ENCODE measurements around the gene TSPAN12. TPM values are rescaled to one million over a fixed set of nuclear protein-coding genes. Genes with fewer than 3 reads are reported as not detected.

TSPAN12 gene
- total and polyA plus RNA-seq, 3 experiments from 2014 or later = not detected

DNA sequence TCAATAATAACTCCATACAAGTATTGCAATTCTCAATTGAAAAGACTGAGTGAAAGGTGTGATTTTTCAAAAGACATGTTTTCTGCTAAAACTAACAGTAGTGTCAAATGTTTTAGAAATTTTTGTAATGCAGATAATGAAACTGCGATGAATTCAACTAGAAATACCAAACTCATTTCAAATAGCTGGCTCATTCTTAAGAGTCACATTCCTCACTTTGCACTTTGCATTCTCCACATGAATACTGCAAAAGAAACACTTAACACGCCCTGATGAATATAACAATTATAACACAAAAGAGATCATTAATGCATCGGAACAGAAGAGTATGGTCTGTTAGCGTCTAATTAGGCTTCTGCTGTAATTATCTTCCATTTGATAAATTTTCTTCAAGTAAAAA, 15.5 kb upstream of the TSPAN12 start:
- H3K4me1 Mint-ChIP-seq = no peaks in the 10 kb centered on the region
- no peak overlapping the region for H3K4me3 Mint-ChIP-seq
- Histone ChIP-seq H3K27ac (ENCODE audit: low read depth, low read length) (no peak overlapping the region), H3K4me1 (ENCODE audit: insufficient read depth, low read length) (no peaks in the 10 kb centered on the region), H3K4me3 (ENCODE audit: low read length) (no peak overlapping the region), H3K27me3 (ENCODE audit: insufficient read depth, low read length, poor library complexity, severe bottlenecking) (no peaks in the 10 kb centered on the region), H3K9me3 (ENCODE audit: low read length) (no peaks in the 10 kb centered on the region), H3K36me3 (ENCODE audit: insufficient read depth, low read length) (no peaks in the 10 kb centered on the region)
- peaks cover 12 to 32% of the 10 kb centered on the region in 2 donors for H3K27me3 Mint-ChIP-seq
- no peak for DNase-seq
- H3K27ac Mint-ChIP-seq = no peak overlapping the region
- no peaks in the 10 kb centered on the region for H3K36me3 Mint-ChIP-seq
- H3K9me3 Mint-ChIP-seq = no peaks in the 10 kb centered on the region
- POLR2A ChIA-PET = no interaction called here
- CTCF ChIA-PET = no interaction called here

DNA sequence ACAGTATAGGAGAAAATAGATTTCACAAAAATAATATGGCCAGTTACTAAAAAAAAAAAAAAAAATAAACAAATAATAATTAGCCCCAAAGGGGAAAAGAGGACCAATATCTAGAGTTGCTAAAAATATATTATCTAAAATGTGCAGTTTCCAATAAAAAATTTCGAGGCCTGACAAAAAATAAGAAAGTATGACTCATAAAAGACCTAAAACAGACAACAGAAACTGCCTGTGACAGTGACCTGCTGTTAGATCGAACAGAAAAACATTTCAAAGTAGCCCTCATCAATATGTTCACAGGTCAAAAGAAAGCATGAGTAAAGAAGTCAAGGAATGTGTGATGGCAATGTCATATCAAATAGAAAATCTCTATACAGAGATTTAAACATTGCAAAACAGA, 11.8 kb upstream of the TSPAN12 start:
- Mint-ChIP-seq H3K4me1 (no peaks in the 10 kb centered on the region), H3K9me3 (no peaks in the 10 kb centered on the region), H3K27me3 (peaks cover 10 to 54% of the 10 kb centered on the region in 2 donors), H3K27ac (no peak overlapping the region), H3K4me3 (no peak overlapping the region), H3K36me3 (no peaks in the 10 kb centered on the region)
- Histone ChIP-seq H3K27ac (ENCODE audit: low read depth, low read length) (no peak overlapping the region), H3K4me1 (ENCODE audit: insufficient read depth, low read length) (no peaks in the 10 kb centered on the region), H3K4me3 (ENCODE audit: low read length) (no peak overlapping the region), H3K36me3 (ENCODE audit: insufficient read depth, low read length) (no peaks in the 10 kb centered on the region), H3K9me3 (ENCODE audit: low read length) (no peaks in the 10 kb centered on the region), H3K27me3 (ENCODE audit: insufficient read depth, low read length, poor library complexity, severe bottlenecking) (no peaks in the 10 kb centered on the region)
- POLR2A ChIA-PET = no interaction called here
- DNase-seq = no peak
- CTCF ChIA-PET = no interaction called here

DNA sequence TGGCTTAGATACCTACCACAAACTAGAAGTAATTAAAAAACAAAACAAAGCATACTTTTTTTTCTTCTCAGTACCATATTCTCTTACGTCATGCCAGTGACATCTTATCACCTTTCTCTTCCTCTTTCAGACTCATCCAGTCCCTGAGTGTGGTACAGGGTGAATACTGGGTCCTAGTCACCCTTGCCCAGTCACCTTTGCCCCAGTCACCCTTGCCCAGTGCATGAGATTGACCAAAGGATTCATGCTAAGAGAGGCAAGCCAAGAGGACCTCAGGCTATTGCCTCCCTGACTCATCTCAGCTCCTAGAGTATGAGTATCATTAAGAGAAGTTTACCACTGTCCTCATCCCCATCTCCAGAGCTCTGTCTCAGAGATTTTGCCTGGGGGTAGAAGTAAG, 10.0 kb upstream of the TSPAN12 start:
- no peaks in the 10 kb centered on the region for H3K36me3 ChIP-seq (ENCODE audit: insufficient read depth, low read length)
- no peak for DNase-seq
- H3K27ac ChIP-seq (ENCODE audit: low read depth, low read length) = no peak overlapping the region
- H3K4me3 ChIP-seq (ENCODE audit: low read length) = no peak overlapping the region
- H3K27me3 Mint-ChIP-seq = peaks cover 9 to 58% of the 10 kb centered on the region in 2 donors
- no peak overlapping the region for H3K4me3 Mint-ChIP-seq
- no peak overlapping the region for H3K27ac Mint-ChIP-seq
- no peaks in the 10 kb centered on the region for H3K36me3 Mint-ChIP-seq
- H3K4me1 Mint-ChIP-seq = no peaks in the 10 kb centered on the region
- no peaks in the 10 kb centered on the region for H3K4me1 ChIP-seq (ENCODE audit: insufficient read depth, low read length)
- no peaks in the 10 kb centered on the region for H3K9me3 ChIP-seq (ENCODE audit: low read length)
- no peaks in the 10 kb centered on the region for H3K9me3 Mint-ChIP-seq
- H3K27me3 ChIP-seq (ENCODE audit: insufficient read depth, low read length, poor library complexity, severe bottlenecking) = no peaks in the 10 kb centered on the region
- CTCF ChIA-PET = interaction anchor here (1.0 kb wide), 1 partner anchor 11 kb away, joined by 3 read pairs; no protein-coding TSS in a partner anchor
- POLR2A ChIA-PET = no interaction called here

DNA sequence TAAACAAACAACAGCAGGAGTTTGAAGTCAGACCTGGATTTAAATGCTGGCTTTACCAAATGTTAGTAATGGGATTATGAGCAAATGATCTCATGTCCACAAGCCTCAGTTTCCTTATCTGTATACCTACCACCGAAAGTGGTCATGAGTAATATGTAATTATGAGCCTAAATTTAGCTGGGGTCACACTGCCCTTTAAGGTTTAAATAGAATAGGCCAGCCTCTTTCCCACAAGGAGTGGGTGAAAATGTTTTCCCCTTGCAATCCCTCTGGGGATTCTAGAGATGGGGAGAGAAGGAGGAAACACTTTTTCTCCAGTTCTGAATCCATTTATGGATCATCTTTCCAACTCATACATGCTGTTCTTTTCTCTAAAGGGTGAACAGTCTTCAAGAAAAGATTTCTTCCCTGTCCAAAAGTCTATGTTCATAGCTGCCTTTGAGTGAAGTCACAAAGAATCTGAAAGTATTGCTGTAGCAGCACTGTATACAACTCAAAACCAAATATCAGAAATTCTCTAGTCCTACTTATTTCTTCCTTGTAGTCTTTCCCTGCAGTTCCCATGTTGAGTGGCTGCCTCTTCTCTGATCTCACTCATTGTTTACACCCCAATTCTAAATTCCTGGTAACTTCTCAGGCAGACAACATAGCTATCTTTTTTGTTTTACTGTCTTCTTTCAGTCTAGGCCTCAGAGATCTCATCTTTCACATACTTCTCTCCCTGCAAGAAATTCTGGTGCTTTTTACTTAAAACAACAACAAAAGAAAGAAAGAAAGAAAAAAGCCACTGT, 7.4 kb upstream of the TSPAN12 start:
- Mint-ChIP-seq H3K36me3 (no peaks in the 10 kb centered on the region), H3K4me1 (no peaks in the 10 kb centered on the region), H3K27ac (no peak overlapping the region), H3K4me3 (no peak overlapping the region), H3K9me3 (no peaks in the 10 kb centered on the region), H3K27me3 (peaks cover 9 to 64% of the 10 kb centered on the region in 2 donors)
- Histone ChIP-seq H3K36me3 (ENCODE audit: insufficient read depth, low read length) (no peaks in the 10 kb centered on the region), H3K4me3 (ENCODE audit: low read length) (no peak overlapping the region), H3K27me3 (ENCODE audit: insufficient read depth, low read length, poor library complexity, severe bottlenecking) (no peaks in the 10 kb centered on the region), H3K9me3 (ENCODE audit: low read length) (no peaks in the 10 kb centered on the region), H3K4me1 (ENCODE audit: insufficient read depth, low read length) (no peaks in the 10 kb centered on the region), H3K27ac (ENCODE audit: low read depth, low read length) (no peak overlapping the region)
- DNase-seq = no peak
- CTCF ChIA-PET = no interaction called here
- POLR2A ChIA-PET = no interaction called here

DNA sequence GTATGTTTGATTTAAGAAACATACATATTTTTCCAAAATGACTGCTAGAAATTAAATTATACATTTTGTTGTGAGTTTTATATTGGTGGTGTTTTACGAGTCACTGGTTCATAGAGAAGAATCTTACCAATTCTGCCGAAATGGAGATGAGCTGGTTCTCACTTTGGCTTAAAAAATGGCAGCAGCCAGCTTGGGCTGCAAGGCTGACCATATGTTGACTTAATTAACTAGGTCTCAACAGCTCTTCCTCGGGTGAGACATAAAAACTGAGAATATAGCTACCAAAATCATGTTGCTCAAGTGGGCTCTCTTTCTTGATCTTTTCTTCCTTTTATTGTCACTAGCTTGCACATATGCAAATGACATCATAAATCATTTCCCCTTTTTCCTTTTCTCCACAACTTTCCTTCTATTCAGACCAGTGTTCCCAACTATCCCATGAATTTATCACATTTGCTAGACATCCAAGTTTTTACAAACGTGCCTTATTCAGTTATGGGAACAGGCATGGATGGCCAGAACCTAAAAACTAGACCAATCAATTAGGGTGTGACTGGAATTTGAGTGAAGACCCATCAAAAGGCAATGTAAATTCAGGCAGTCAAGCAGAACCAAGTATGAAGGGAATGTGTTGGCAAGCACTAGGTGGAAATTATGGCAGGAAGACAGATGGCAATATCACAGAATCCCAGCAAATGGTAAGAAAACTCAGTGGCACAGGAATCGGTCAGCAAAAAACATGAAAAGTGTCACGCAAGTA, 6.4 kb upstream of the TSPAN12 start:
- Histone ChIP-seq H3K27ac (ENCODE audit: low read depth, low read length) (no peak overlapping the region), H3K27me3 (ENCODE audit: insufficient read depth, low read length, poor library complexity, severe bottlenecking) (peaks cover 6% of the 10 kb centered on the region), H3K9me3 (ENCODE audit: low read length) (no peaks in the 10 kb centered on the region), H3K4me3 (ENCODE audit: low read length) (no peak overlapping the region), H3K4me1 (ENCODE audit: insufficient read depth, low read length) (no peaks in the 10 kb centered on the region), H3K36me3 (ENCODE audit: insufficient read depth, low read length) (no peaks in the 10 kb centered on the region)
- ChIA-PET CTCF (no interaction called here), POLR2A (no interaction called here)
- no peak overlapping the region for H3K4me3 Mint-ChIP-seq
- no peaks in the 10 kb centered on the region for H3K9me3 Mint-ChIP-seq
- no peaks in the 10 kb centered on the region for H3K36me3 Mint-ChIP-seq
- no peak overlapping the region for H3K27ac Mint-ChIP-seq
- no peaks in the 10 kb centered on the region for H3K4me1 Mint-ChIP-seq
- peaks cover 12 to 71% of the 10 kb centered on the region in 2 donors for H3K27me3 Mint-ChIP-seq
- no peak for DNase-seq

DNA sequence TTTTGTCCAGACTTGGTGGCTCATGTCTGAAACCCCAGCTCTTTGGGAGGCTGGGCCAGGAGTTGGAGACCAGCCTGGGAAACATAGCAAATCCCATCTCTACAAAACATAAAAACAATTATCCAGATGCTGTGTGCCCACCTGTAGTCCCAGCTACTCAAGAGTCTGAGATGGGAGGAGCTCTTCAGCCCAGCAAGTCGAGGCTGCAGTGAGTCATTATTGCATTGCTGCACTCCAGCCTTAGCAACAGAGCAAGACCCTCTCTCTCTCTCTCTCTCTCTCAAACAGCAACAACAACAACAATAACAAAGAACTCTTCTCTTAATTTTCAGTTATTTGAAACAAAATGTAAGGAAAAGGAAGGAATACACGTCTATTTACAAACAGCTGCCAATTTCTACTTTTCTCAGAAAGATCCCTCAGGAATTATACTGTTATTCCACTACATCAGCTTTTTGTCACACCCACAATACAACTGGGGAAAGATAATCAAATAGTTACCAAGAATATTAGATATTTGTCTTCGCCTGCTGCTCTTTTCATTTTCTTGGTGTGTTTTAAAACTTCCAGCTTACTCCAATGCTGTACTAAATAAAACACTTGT, 5.1 kb upstream of the TSPAN12 start:
- Mint-ChIP-seq H3K9me3 (no peaks in the 10 kb centered on the region), H3K27ac (no peak overlapping the region), H3K4me3 (no peak overlapping the region), H3K36me3 (no peaks in the 10 kb centered on the region), H3K27me3 (peaks cover 22 to 80% of the 10 kb centered on the region in 2 donors), H3K4me1 (peaks cover 0 to 3% (median under 1%) of the 10 kb centered on the region in 3 donors)
- H3K4me3 ChIP-seq (ENCODE audit: low read length) = no peak overlapping the region
- DNase-seq = no peak
- POLR2A ChIA-PET = no interaction called here
- CTCF ChIA-PET = no interaction called here
- H3K27me3 ChIP-seq (ENCODE audit: insufficient read depth, low read length, poor library complexity, severe bottlenecking) = peaks cover 16% of the 10 kb centered on the region
- no peak overlapping the region for H3K27ac ChIP-seq (ENCODE audit: low read depth, low read length)
- H3K9me3 ChIP-seq (ENCODE audit: low read length) = no peaks in the 10 kb centered on the region
- H3K4me1 ChIP-seq (ENCODE audit: insufficient read depth, low read length) = no peaks in the 10 kb centered on the region
- H3K36me3 ChIP-seq (ENCODE audit: insufficient read depth, low read length) = no peaks in the 10 kb centered on the region

DNA sequence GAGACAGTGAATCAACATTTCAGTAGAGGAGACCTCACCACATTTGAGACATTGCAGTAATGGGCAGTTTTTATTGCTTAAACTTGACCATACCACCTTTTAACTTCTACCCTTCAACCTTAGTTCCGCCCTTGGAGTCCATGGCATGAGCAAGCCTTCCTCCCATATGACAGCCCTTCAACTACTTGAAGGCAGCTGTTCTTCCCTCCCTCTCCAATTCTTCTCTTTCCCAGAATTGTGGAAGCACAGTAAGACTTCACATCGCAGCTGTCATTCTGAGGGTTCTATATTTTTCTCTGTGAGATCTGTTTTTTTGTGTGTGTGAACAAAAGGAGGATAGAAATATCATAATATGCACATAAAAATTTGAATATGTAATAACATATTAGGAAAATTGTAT, 2.2 kb upstream of the TSPAN12 start:
- peaks cover 0 to 1% (median 0%) of the 10 kb centered on the region in 5 donors for H3K9me3 Mint-ChIP-seq

DNA sequence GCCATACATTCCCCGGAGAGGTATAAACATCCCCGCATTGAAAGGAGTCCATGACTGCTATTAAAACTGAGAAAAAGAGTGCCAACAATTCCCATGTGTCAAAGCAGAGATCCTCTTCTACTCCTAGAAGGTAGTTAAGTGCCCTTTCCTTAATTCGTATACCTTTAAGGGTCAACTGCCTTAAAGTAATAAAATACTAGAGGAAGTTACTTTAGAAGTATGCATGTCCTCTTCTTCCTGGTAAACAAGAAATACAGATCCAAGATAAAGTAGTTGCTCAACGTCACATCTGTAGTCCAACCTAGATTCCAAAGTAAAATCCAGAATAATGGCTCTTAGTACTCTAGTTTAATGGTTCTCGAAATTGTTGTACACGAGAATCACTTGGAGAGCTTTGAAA, 1.5 kb upstream of the TSPAN12 start:
- Histone ChIP-seq H3K9me3 (ENCODE audit: low read length) (no peaks in the 10 kb centered on the region), H3K36me3 (ENCODE audit: insufficient read depth, low read length) (no peaks in the 10 kb centered on the region), H3K27ac (ENCODE audit: low read depth, low read length) (no peak overlapping the region), H3K4me1 (ENCODE audit: insufficient read depth, low read length) (no peaks in the 10 kb centered on the region), H3K4me3 (ENCODE audit: low read length) (no peak overlapping the region), H3K27me3 (ENCODE audit: insufficient read depth, low read length, poor library complexity, severe bottlenecking) (peaks cover 26% of the 10 kb centered on the region)
- no peak for DNase-seq
- ChIA-PET POLR2A (no interaction called here), CTCF (no interaction called here)
- no peak overlapping the region for H3K27ac Mint-ChIP-seq
- peaks cover 12 to 18% (median 13%) of the 10 kb centered on the region in 3 donors for H3K4me1 Mint-ChIP-seq
- peaks cover 0 to 1% (median 0%) of the 10 kb centered on the region in 5 donors for H3K9me3 Mint-ChIP-seq
- peaks cover 41 to 80% of the 10 kb centered on the region in 2 donors for H3K27me3 Mint-ChIP-seq
- H3K4me3 Mint-ChIP-seq = no peak overlapping the region
- no peaks in the 10 kb centered on the region for H3K36me3 Mint-ChIP-seq

More for the DNA sequence above, 2.2 kb upstream of the TSPAN12 start:
- Histone ChIP-seq H3K36me3 (ENCODE audit: insufficient read depth, low read length) (no peaks in the 10 kb centered on the region), H3K9me3 (ENCODE audit: low read length) (no peaks in the 10 kb centered on the region), H3K4me1 (ENCODE audit: insufficient read depth, low read length) (no peaks in the 10 kb centered on the region), H3K27me3 (ENCODE audit: insufficient read depth, low read length, poor library complexity, severe bottlenecking) (peaks cover 26% of the 10 kb centered on the region), H3K4me3 (ENCODE audit: low read length) (no peak overlapping the region), H3K27ac (ENCODE audit: low read depth, low read length) (no peak overlapping the region)
- Mint-ChIP-seq H3K36me3 (no peaks in the 10 kb centered on the region), H3K4me3 (peak overlapping the region in 1 of 7 donors; percentile 39), H3K4me1 (peaks cover 12 to 18% (median 13%) of the 10 kb centered on the region in 3 donors), H3K27me3 (peaks cover 35 to 77% of the 10 kb centered on the region in 2 donors), H3K27ac (no peak overlapping the region)
- ChIA-PET POLR2A (no interaction called here), CTCF (no interaction called here)
- DNase-seq = no peak

All from CD8-positive, alpha-beta memory T cell (primary cell).